Smooth muscle cell (in vitro differentiated cells): ENCODE data around the gene PCDHA12. TPM values are rescaled to one million over a fixed set of nuclear protein-coding genes. Genes with fewer than 3 reads are reported as not detected.

Source experiments
- DNase-seq: peaks from one replicate; lab custom pipeline; 2025; ENCODE audit not compliant: unreplicated experiment; lab: John Stamatoyannopoulos, UW
- H2AFZ ChIP-seq: fragments of 200-600 bp; sonication (generic); 2 replicates; pipeline ENCODE4 v1.6.0; 2016; ENCODE audit warnings: antibody characterized with exemption, low read depth, mild to moderate bottlenecking
- H3F3A ChIP-seq: fragments of 200-600 bp; sonication (generic); 2 replicates; pipeline ENCODE4 v1.6.0; 2017; ENCODE audit warnings: antibody characterized with exemption, low read depth
- H3K27ac ChIP-seq: fragments of 200-600 bp; sonication (generic); 2 replicates; pipeline ENCODE4 v1.5.1; 2016; ENCODE audit warnings: low read depth, mild to moderate bottlenecking
- H3K27me3 ChIP-seq: fragments of 200-600 bp; sonication (generic); 2 replicates; pipeline ENCODE4 v1.6.1; 2016; ENCODE audit warnings: low read depth, mild to moderate bottlenecking
- H3K36me3 ChIP-seq: fragments of 200-600 bp; sonication (generic); 2 replicates; pipeline ENCODE4 v1.5.1; 2016; ENCODE audit warnings: low read depth
- H3K4me1 ChIP-seq: fragments of 200-600 bp; sonication (generic); 2 replicates; pipeline ENCODE4 v1.5.1; 2016; ENCODE audit warnings: low read depth
- H3K4me2 ChIP-seq: fragments of 200-600 bp; sonication (generic); 2 replicates; pipeline ENCODE4 v1.6.0; 2016; ENCODE audit warnings: mild to moderate bottlenecking
- H3K4me3 ChIP-seq: fragments of 200-600 bp; sonication (generic); 2 replicates; pipeline ENCODE4 v1.5.1; 2016; ENCODE audit warnings: mild to moderate bottlenecking
- H3K79me2 ChIP-seq: fragments of 200-600 bp; sonication (generic); 2 replicates; pipeline ENCODE4 v1.6.0; 2016; ENCODE audit warnings: low read depth, mild to moderate bottlenecking
- H3K9ac ChIP-seq: fragments of 200-600 bp; sonication (generic); 2 replicates; pipeline ENCODE4 v1.6.0; 2016; ENCODE audit warnings: low read depth
- H3K9me3 ChIP-seq: fragments of 200-600 bp; sonication (generic); replicated peaks from 2 replicates; pipeline ENCODE4 v1.5.1; 2016; ENCODE audit warnings: low read depth
- H4K20me1 ChIP-seq: fragments of 200-600 bp; sonication (generic); 2 replicates; pipeline ENCODE4 v1.6.0; 2016; ENCODE audit warnings: low read depth
- WGBS: methylation state at CpG from one replicate; pipeline ENCODE4 v1.1.7; 2016; ENCODE audit warnings: low lambda C conversion rate; 5-methylcytosine and 5-hydroxymethylcytosine counted together
- polyA plus RNA-seq: library from polyadenylated mRNA; unstranded; fragments of >200 nt; fragmentation: Nextera tagmentation; extraction: Ambion mirVana; gene quantifications from 2 replicates; pipeline ENCODE4 v1.2.1, GENCODE V29; 2016
- total RNA-seq: library from RNA; depleted of rRNA; stranded (reverse); fragments of >200 nt; gene quantifications from 2 replicates; pipeline ENCODE4 v1.2.3, GENCODE V29; 2014
- TF ChIP-seq, protein P1 (sequence below): fragments of 200-600 bp; sonication (generic); IDR thresholded peaks from 2 replicates; pipeline ENCODE4 v1.5.1; 2017; ENCODE audit warnings: borderline replicate concordance, mild to moderate bottlenecking, antibody characterized with exemption; ENCODE audit not compliant: insufficient read depth, poor library complexity, severe bottlenecking

PCDHA12 gene
- total and polyA plus RNA-seq, 2 experiments from 2014 or later = 2.2 to 9.6 TPM

DNA sequence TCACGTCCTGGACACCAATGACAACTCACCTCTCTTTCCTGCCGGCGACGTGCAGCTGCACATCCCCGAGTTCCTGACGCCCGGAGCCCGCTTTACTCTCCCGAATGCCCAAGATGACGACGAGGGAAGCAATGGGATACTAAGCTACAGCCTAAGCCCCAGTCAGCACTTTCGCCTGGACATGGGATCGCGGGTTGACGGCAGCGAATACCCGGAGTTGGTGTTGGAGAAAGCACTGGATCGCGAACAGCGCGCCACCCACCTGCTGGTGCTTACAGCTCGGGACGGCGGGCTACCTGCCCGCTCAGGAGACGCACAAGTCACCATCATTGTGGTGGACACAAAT lies 52.1 kb downstream of the PCDHA12 start:
- H3K9me3 ChIP-seq = no peaks in the 10 kb centered on the region
- H3K79me2 ChIP-seq = no peaks in the 10 kb centered on the region
- H2AFZ ChIP-seq = peak overlapping the region; percentile 48
- no peaks in the 10 kb centered on the region for H3K27me3 ChIP-seq
- peaks cover 56% of the 10 kb centered on the region for H4K20me1 ChIP-seq
- H3K4me2 ChIP-seq = peak overlapping the region; percentile 96
- peak overlapping the region; percentile 10 for H3K9ac ChIP-seq
- no peak for DNase-seq
- no peak overlapping the region for H3K27ac ChIP-seq
- TF ChIP-seq, protein P1, sequence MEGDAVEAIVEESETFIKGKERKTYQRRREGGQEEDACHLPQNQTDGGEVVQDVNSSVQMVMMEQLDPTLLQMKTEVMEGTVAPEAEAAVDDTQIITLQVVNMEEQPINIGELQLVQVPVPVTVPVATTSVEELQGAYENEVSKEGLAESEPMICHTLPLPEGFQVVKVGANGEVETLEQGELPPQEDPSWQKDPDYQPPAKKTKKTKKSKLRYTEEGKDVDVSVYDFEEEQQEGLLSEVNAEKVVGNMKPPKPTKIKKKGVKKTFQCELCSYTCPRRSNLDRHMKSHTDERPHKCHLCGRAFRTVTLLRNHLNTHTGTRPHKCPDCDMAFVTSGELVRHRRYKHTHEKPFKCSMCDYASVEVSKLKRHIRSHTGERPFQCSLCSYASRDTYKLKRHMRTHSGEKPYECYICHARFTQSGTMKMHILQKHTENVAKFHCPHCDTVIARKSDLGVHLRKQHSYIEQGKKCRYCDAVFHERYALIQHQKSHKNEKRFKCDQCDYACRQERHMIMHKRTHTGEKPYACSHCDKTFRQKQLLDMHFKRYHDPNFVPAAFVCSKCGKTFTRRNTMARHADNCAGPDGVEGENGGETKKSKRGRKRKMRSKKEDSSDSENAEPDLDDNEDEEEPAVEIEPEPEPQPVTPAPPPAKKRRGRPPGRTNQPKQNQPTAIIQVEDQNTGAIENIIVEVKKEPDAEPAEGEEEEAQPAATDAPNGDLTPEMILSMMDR = no peak
- no peaks in the 10 kb centered on the region for H3K36me3 ChIP-seq
- H3K4me3 ChIP-seq = peak overlapping the region; percentile 73
- H3F3A ChIP-seq = peaks cover 6% of the 10 kb centered on the region
- WGBS = 5% methylated on average over 26 of the region's 26 CpGs
- peaks cover 4% of the 10 kb centered on the region for H3K4me1 ChIP-seq

Other genes with a start within 250 kb of the PCDHA12 start
- gene CD14, start 242.1 kb upstream of the PCDHA12 start, total RNA-seq = 0.54 TPM in 1 of 2 replicates, not detected in the other
- gene CD14, start 242.1 kb upstream of the PCDHA12 start, polyA plus RNA-seq = 0.09 and 0.69 TPM in 2 replicates
- gene TMCO6, start 235.9 kb upstream of the PCDHA12 start, total RNA-seq = 3.3 and 11.4 TPM in 2 replicates
- 4.4 and 5.9 TPM in 2 replicates for gene TMCO6, start 235.9 kb upstream of the PCDHA12 start, polyA plus RNA-seq
- gene NDUFA2, start 227.7 kb upstream of the PCDHA12 start, total RNA-seq = 24.3 and 63.0 TPM in 2 replicates
- 120 and 126 TPM in 2 replicates for gene NDUFA2, start 227.7 kb upstream of the PCDHA12 start, polyA plus RNA-seq
- gene IK, start 227.5 kb upstream of the PCDHA12 start, total RNA-seq = 85.1 and 87.5 TPM in 2 replicates
- gene IK, start 227.5 kb upstream of the PCDHA12 start, polyA plus RNA-seq = 77.6 and 79.3 TPM in 2 replicates
- 11.2 and 14.2 TPM in 2 replicates for gene WDR55, start 210.4 kb upstream of the PCDHA12 start, total RNA-seq
- 20.6 and 23.6 TPM in 2 replicates for gene WDR55, start 210.4 kb upstream of the PCDHA12 start, polyA plus RNA-seq
- gene DND1, start 201.7 kb upstream of the PCDHA12 start, total RNA-seq = 0.27 and 2.2 TPM in 2 replicates
- 0.31 and 0.64 TPM in 2 replicates for gene DND1, start 201.7 kb upstream of the PCDHA12 start, polyA plus RNA-seq
- gene HARS1, start 183.9 kb upstream of the PCDHA12 start, total RNA-seq = 29.4 and 54.5 TPM in 2 replicates
- gene HARS1, start 183.9 kb upstream of the PCDHA12 start, polyA plus RNA-seq = 72.1 and 83.8 TPM in 2 replicates
- gene HARS2, start 183.9 kb upstream of the PCDHA12 start, total RNA-seq = 15.3 and 19.3 TPM in 2 replicates
- gene HARS2, start 183.9 kb upstream of the PCDHA12 start, polyA plus RNA-seq = 24.3 and 25.7 TPM in 2 replicates
- gene ZMAT2, start 174.9 kb upstream of the PCDHA12 start, total RNA-seq = 32.9 and 39.7 TPM in 2 replicates
- 34.6 and 37.2 TPM in 2 replicates for gene ZMAT2, start 174.9 kb upstream of the PCDHA12 start, polyA plus RNA-seq
- gene PCDHA1, start 89.2 kb upstream of the PCDHA12 start, total RNA-seq = 0.04 TPM in 1 of 2 replicates, not detected in the other
- gene PCDHA1, start 89.2 kb upstream of the PCDHA12 start, polyA plus RNA-seq = not detected in 2 replicates
- gene PCDHA2, start 80.5 kb upstream of the PCDHA12 start, total RNA-seq = 3.0 and 4.7 TPM in 2 replicates
- gene PCDHA2, start 80.5 kb upstream of the PCDHA12 start, polyA plus RNA-seq = 2.5 and 2.7 TPM in 2 replicates
- 3.2 and 3.9 TPM in 2 replicates for gene PCDHA3, start 74.3 kb upstream of the PCDHA12 start, total RNA-seq
- gene PCDHA3, start 74.3 kb upstream of the PCDHA12 start, polyA plus RNA-seq = 0.47 and 0.89 TPM in 2 replicates
- gene PCDHA4, start 68.2 kb upstream of the PCDHA12 start, total RNA-seq = 7.1 and 10.8 TPM in 2 replicates
- gene PCDHA4, start 68.2 kb upstream of the PCDHA12 start, polyA plus RNA-seq = 4.1 and 5.0 TPM in 2 replicates
- gene PCDHA5, start 53.7 kb upstream of the PCDHA12 start, total RNA-seq = 0.31 and 1.7 TPM in 2 replicates
- 0.05 and 0.14 TPM in 2 replicates for gene PCDHA5, start 53.7 kb upstream of the PCDHA12 start, polyA plus RNA-seq
- gene PCDHA6, start 47.3 kb upstream of the PCDHA12 start, total RNA-seq = 1.2 and 2.4 TPM in 2 replicates
- gene PCDHA6, start 47.3 kb upstream of the PCDHA12 start, polyA plus RNA-seq = 0.17 and 0.22 TPM in 2 replicates
- 2.4 and 3.1 TPM in 2 replicates for gene PCDHA7, start 41.0 kb upstream of the PCDHA12 start, total RNA-seq
- 0.37 and 1.0 TPM in 2 replicates for gene PCDHA7, start 41.0 kb upstream of the PCDHA12 start, polyA plus RNA-seq
- gene PCDHA8, start 34.1 kb upstream of the PCDHA12 start, total RNA-seq = 0.40 and 0.94 TPM in 2 replicates
- gene PCDHA8, start 34.1 kb upstream of the PCDHA12 start, polyA plus RNA-seq = 0.40 and 0.45 TPM in 2 replicates
- 1.7 and 2.1 TPM in 2 replicates for gene PCDHA9, start 26.9 kb upstream of the PCDHA12 start, total RNA-seq
- 0.27 and 0.43 TPM in 2 replicates for gene PCDHA9, start 26.9 kb upstream of the PCDHA12 start, polyA plus RNA-seq
- gene PCDHA10, start 19.4 kb upstream of the PCDHA12 start, total RNA-seq = 16.1 and 19.6 TPM in 2 replicates
- gene PCDHA10, start 19.4 kb upstream of the PCDHA12 start, polyA plus RNA-seq = 9.0 and 10.1 TPM in 2 replicates
- 2.1 and 3.8 TPM in 2 replicates for gene PCDHA11, start 6.4 kb upstream of the PCDHA12 start, total RNA-seq
- 1.6 and 3.0 TPM in 2 replicates for gene PCDHA11, start 6.4 kb upstream of the PCDHA12 start, polyA plus RNA-seq
- 0.99 and 2.5 TPM in 2 replicates for gene PCDHA13, start 6.8 kb downstream of the PCDHA12 start, total RNA-seq
- gene PCDHA13, start 6.8 kb downstream of the PCDHA12 start, polyA plus RNA-seq = 0.30 and 1.3 TPM in 2 replicates
- gene PCDHAC1, start 51.0 kb downstream of the PCDHA12 start, total RNA-seq = 5.6 and 9.3 TPM in 2 replicates
- 0.13 and 0.97 TPM in 2 replicates for gene PCDHAC1, start 51.0 kb downstream of the PCDHA12 start, polyA plus RNA-seq
- gene PCDHAC2, start 91.2 kb downstream of the PCDHA12 start, total RNA-seq = 5.2 and 7.4 TPM in 2 replicates
- gene PCDHAC2, start 91.2 kb downstream of the PCDHA12 start, polyA plus RNA-seq = 3.5 and 4.7 TPM in 2 replicates
- gene PCDHB1, start 176.1 kb downstream of the PCDHA12 start, total RNA-seq = 0.04 and 0.22 TPM in 2 replicates
- gene PCDHB1, start 176.1 kb downstream of the PCDHA12 start, polyA plus RNA-seq = not detected in 2 replicates
- 25.8 and 37.9 TPM in 2 replicates for gene PCDHB2, start 219.3 kb downstream of the PCDHA12 start, total RNA-seq
- gene PCDHB2, start 219.3 kb downstream of the PCDHA12 start, polyA plus RNA-seq = 32.8 and 41.6 TPM in 2 replicates
- 3.8 and 5.3 TPM in 2 replicates for gene PCDHB3, start 225.2 kb downstream of the PCDHA12 start, total RNA-seq
- 1.5 and 1.8 TPM in 2 replicates for gene PCDHB3, start 225.2 kb downstream of the PCDHA12 start, polyA plus RNA-seq
- gene PCDHB4, start 246.5 kb downstream of the PCDHA12 start, total RNA-seq = 2.4 and 2.5 TPM in 2 replicates
- 0.41 and 1.3 TPM in 2 replicates for gene PCDHB4, start 246.5 kb downstream of the PCDHA12 start, polyA plus RNA-seq